ENCODE data around the gene UNC50.
"Not testable (repeated sequence)": the region's sequence is repeated elsewhere in the genome, so short reads cannot be mapped to it uniquely, and the experiment has no call there.

The UNC50 gene

DNA sequence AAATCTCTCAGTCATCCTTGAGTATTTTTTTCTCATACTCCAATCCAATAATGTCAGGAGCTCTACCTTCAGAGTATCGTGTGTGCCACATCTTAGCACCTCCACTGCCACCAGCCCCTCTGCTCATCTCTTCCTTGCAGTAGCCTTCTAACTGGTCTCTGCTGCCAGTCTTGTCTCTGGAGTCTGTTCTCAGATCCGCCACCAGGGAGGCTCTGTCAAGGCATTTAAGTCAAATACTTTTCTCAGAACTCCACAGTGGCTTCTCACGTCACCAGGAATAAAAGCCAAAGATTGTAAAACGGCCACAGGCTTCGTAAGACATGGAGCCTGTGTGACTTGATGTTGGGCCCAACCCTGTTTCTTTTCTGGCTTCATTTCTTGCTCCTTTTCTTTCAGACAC, 7.1 kb downstream of the UNC50 start:
- DNase-seq = no peak

GRCh38 chr2:98617149-98617548, 8.8 kb downstream of the UNC50 start:
- no peak for DNase-seq

GRCh38 chr2:98623657-98624056, 15.3 kb downstream of the UNC50 start:
- no peak for DNase-seq

DNA sequence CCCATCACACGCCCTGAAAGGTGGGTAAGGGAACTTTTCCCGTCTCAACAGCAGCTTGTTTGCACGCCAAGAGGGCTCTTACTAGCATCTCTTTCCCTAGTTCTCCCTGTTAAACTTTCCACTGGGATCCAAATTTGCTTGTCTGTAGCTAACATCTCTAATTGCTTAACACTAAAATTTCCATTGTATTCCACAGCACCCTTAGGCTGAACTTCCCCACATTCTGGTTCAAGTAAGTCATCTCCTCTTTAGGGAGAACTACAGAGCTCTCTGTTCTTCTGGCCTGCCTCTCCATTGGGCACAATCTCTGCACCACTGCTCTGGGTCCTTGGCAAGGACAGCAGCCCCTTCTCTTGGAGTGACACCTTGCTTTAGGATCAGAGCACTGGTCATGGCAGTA, 24.0 kb downstream of the UNC50 start:
- no peak for DNase-seq

DNA sequence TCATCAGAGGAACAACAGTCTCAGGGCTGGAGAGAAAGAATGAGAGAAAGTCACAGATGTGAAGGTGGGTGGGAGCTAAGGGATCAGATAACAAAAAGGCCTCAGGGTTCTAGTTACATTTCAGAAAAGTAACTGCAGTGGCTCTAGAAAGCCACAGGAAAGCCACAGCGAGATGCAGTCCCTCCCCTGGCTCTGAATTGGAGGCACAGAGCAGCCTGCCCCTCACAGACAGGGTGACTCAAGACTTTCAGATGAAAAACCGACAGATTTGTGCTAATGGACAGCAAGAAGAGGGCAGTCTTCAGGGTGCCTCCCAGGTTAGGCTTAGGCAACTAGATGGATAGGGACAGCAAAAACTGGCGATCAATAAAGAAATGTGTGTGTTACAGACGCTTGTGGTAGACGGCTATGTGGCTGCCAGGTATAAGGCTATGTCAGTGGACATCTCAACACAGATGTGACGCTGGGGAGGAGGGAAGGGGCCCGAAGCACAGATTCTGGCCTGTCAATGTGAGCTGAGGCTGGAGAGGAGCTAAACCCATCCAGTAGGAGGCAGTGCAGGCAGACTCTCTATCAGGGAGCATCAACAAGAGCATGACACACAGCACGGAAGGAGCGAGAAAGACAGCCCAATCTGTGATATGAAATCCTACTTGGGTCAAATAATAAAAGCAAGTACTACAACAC, 26.2 kb downstream of the UNC50 start:
- no peak for DNase-seq

DNA sequence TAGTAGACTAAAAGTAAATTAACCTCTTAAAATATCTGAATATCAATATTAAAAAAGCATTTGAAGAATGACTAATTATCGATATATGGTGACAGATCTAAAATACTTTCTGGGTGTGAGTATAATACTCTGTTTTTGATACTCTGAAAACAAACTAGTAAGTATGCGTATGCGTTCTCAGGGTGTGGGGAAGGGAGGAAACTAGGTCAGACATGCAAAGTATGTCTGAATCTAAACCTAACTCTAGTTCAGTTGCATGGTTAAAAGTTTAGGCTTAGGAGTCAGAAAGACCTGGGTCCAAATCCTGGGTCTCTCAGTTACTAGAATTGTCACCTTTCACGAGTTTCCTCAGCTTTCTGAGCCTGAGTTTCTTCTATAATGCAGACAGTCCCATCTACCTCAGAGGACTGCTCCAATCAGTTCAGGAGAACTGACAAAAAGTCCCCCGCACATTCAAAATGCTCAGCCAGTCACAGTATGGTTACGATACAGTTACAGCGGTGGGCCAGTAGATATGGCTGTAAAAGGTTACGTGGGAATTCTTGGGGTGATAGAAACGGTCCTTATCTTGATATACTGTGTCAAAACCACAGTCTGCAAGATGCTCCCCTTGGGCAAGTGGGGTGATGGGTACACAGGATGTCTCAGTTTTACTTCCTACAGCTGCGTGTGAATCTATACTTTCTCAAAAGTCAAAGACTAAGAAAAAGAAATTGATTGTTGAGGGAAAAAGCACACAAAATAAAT, 29.2 kb downstream of the UNC50 start:
- no peak for DNase-seq

DNA sequence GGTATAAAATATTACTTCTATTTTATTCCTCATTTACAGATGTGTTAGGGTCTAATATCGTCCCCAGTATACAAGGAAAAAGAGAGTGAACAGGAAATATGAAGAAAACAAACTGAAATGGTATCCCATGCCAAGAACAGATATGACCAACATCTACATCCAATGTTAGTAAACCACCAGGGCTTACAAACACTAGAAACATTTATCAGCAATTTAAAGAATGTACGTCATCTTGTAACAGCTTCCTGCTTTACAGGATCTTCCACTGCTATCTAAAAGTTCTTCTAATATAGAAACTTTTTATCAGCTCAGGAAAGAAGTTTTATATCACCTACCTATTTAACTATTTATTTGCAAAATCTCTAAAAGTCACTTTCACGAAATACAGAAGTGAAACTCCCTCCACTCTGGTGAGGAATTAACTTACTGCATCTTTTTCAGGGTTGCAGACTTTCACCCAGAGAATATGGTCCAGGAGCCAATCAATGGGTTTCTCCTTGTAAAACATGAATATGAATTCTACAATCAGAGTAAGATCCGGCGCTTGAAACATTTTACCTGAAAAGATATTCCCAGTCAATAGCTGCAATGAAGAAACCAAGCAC, 35.2 kb downstream of the UNC50 start:
- no peak for DNase-seq

DNA sequence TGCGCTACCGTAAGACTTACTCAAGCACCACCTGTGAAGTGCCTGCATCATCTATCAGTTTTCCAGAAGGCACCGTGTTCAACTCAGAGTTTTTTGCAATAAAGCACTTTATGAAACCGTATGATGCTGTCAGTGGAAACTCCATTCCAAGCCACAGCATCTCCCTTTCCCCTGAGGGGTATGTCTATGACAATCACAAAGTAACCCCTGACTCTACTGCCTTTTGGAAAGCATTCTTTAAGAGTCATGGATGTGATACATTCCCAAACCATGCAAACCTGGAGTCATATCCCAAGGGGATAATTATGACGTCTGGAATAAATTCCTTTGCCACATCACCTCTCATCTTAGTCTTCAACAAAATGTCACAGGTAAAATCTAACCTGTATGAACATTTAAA, 39.2 kb downstream of the UNC50 start:
- DNase-seq = no peak

DNA sequence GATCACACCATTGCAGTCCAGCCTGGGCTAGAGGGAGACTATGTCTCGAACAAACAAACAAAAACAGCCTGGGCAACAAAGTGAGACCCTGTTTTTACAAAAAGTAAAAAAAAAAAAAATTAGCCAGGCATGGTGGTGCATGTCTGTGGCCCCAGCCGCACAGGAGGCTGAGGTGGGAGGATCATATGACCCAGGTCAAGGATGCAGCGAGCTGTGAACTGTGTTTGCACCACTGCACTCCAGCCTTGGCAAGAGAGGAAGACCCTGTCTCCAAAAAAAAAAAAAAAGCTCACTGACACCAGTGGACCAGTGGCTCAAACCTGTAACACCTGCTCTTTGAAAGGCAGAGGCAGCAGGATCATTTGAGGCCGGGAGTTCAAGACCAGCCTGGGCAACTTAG, 40.1 kb downstream of the UNC50 start:
- DNase-seq = no peak

GRCh38 chr2:98649135-98649991, 41.0 kb downstream of the UNC50 start:
- peak; percentile 14 for DNase-seq

GRCh38 chr2:98649992-98650375, 41.6 kb downstream of the UNC50 start:
- no peak for DNase-seq

GRCh38 chr2:98650998-98651397, 42.6 kb downstream of the UNC50 start:
- DNase-seq = no peak

DNA sequence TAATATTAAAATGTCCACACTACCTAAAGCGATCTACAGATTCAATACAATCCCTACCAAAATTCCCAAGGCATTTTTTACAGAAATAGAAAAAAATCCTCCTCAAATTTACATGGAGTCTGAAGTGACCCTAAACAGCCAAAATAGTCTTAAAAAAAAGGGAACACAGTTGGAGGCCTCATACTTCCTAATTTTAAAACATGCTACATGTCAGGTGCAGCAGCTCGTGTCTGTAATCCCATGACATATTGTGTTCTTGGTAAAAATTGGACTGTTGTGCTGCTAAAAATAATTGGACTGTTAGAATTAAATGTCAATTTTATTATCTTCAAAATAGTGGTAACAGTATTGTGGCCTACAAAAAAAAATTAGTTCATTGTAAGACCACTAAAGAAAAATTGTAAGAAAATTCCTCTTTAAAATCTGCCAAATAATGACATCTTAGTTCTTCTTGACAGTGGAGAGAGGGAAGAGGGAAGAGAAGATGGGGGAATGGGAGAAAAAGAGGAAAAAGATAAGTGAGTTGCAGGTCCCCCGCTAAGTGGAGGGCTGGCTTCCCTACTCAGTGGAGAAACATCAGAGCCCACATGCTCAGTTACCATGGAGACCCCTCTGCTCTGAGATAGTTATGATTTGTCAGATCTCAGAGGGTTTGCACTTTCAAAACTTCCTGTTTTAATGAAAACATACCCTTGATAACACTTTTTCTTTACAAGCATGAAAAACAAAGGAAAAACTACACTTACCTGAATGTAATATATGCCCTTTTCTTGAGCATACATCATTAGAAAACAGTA, 46.5 kb downstream of the UNC50 start:
- no peak for DNase-seq

- DNase-seq = no peak
Measured at GRCh38 chr2:98656800-98657199, 48.4 kb downstream of the UNC50 start.

DNA sequence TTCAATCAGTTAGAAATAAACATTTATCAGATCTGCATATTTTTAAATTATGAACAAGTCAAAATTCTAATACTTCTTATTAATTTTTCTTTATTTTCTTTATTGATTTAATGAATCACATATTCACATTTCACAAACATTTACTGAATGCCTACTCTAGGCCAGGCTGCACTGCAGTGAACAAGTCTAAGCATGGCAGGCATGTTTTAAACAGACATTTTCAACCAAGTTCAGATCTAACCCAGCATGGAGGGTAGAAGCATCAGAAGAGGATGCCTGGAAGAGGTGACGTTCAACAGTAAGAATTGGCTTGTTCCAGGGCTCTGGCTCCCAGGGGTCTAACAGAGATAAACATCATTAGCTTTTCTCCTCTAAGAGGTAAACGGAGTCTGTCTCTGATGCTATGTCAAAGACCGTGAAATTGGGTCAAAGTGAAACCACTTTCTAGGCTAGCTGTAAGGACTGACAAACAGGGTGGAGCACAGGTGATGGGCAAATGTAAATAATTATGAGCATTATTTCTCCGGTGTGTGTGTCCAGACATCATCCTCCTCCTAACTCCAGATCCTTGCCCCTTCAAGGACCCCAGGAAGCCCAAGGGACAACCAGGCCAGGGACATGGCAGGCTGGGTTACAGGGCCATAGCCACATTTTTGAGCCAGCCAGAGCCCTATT, 50.6 kb downstream of the UNC50 start:
- DNase-seq = no peak

GRCh38 chr2:98659491-98659840, 51.1 kb downstream of the UNC50 start:
- not testable (repeated sequence) for DNase-seq

GRCh38 chr2:98663511-98664090, 55.2 kb downstream of the UNC50 start:
- no peak for DNase-seq

- DNase-seq = no peak
Measured at GRCh38 chr2:98664323-98664722, 55.9 kb downstream of the UNC50 start.

GRCh38 chr2:98665677-98666076, 57.3 kb downstream of the UNC50 start:
- DNase-seq = no peak
